GM19397 (cell line): ENCODE data around the gene SUPT3H.

Source experiments
- ATAC-seq: cut with Tn5 transposase; IDR thresholded peaks from one replicate; pipeline ENCODE4 v1.9.1; 2021; ENCODE audit warnings: mild to moderate bottlenecking, moderate library complexity; ENCODE audit not compliant: unreplicated experiment

The SUPT3H gene

DNA sequence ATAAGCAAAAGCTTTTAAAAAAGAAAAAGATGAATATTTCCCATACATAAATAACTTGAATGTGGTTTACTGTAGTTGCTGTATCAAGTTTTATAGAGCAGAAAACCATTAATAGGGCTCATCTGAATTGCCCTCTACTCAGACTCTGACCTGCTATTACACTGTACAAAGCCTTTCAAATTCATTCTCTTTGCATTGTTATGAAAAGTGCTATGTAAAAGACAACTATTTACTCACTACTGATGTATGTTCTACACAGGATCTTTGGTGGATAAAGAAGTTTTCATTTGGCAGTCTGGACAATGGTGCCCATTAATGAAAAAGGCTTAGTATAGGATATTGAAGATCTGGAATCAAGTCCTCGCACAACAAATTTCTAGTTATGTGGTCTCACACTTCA lies 248.7 kb downstream of the SUPT3H start:
- ATAC-seq = no peak

DNA sequence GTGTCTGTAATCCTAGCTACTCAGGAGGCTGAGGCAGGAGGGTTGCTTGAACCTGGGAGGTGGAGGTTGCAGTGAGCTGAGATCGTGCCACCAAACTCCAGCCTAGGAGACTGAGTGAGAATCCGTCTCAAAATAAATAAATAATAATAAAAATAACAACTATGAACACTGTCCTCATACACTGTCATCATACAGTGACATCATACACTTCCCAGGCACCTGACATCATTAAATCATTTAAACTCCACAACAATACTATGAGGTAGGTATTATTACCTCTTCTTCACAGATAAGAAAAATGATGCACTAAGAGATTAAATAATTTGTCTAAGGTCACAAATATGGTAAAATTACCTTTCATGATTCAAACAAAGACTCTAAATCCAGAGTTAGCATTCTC lies 250.5 kb downstream of the SUPT3H start:
- ATAC-seq = no peak

DNA sequence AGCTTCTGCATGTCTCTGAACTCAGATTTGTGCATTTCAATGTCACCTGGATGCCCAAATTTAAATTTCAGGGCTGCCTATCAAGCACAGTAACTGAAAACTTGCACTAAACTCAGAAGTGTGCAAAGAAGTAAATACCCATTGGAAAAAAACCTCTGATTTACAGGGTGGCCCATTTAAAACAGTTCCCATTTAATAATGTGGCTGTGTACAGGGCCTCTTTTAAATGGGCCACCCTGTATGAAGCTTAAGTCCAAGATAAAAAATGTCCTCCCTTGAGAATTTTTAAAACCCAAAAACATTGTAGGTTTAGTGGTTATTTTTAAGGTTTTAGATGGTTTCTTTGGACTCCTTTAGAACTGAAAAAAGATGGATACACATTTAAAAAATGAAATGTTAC lies 251.7 kb downstream of the SUPT3H start:
- no peak for ATAC-seq

DNA sequence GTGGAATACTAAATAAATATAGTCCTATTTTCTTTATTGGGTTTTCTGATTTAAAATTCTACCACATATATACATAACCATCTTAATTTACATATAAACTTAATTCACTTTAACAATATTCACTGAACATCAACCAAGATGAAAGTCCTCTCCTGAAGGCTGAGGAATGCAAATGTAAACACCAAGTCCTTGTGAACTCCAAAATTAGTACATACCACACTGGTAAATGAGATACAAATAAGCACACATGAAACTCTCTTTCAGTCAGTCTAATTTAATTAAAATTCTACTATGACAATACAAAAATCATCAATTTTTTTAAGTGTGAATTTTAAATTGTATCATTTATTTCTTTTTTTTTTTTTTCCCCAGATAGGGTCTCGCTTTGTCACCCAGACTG lies 254.7 kb downstream of the SUPT3H start:
- ATAC-seq = no peak

DNA sequence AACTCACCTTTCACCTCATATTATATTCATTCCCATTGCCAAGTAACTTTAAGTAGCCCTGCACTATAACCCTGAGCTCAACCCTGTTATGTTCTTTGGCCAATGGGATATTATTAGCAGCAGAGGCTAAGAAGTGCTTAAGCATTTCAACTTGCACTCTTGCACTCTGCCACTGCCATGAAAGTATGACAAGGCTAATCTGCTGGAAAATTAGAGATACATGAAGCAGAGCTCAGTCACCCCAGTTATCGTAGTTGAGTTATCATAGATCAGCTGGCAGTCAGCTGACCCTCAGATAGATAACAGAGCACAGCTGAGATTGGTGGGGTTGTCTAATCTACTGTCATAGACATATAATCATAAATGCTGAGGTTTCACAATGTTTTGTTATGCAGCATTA lies 259.0 kb downstream of the SUPT3H start:
- ATAC-seq = no peak

DNA sequence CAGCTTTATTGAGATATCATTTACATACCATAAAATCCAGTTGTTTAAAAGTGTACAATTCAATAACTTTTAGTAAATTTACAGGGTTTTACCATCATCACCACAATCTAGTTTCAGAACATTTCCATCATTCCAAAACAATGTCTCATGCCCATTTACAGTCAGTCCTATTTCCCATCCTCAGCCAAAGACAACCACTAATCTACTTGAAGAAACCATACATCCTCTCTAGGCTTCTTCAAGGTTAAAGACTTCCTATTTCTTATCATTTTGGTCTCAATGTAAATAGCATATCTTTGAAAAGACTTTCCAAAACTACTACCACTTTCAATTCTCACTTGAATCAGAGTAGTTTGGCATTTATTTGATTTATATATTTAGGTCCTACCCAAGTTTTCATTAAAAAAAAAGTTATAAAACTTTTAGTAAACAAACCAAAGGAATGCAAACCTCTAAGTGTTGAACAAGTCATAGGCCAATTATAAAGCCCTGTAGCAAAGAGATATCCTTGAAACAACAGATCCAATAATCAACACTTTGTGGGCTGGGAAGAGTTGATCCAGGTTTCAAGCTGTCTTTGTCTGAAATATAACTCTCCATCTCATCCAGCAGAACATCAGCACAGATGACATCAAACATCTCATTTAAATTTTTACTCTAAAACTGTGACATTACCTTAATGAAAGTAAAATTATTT lies 260.9 kb downstream of the SUPT3H start:
- ATAC-seq = no peak

DNA sequence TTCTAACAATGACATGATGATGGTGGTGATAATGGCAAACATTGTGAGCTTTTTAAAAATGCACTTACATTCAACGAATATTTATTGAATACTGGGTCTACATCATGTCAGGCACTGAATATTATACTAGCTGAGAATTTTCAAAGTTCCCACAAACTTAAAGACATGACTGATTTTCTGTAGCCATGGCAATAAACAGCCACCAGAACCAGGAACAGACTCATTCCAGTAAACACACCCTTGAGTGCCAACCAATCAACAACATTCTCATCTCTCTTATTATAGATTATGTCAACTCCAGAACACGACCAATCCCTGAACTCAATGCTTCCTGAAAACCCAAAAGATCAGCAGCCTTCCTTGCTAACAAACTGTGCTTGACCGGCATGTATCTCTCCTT lies 262.0 kb downstream of the SUPT3H start:
- ATAC-seq = no peak

DNA sequence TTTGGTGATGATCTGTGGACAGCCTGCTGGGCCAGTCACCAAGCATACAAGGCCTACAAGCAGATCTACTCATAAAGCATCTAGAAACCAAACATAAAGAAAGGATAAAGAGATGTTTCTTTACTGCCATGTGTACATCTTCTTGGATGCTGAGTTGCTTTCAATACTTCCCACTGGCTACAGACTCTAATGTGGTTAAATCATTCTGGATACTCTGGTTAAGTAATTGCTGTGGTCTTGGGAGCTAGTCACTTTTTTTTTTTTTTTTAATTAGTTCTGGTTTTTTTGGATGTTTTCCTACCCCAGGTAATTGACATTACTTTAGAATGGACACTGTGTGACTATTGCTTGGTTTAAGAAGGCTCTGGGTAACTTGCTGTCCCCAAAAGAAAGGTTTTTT lies 265.0 kb downstream of the SUPT3H start:
- ATAC-seq = no peak

DNA sequence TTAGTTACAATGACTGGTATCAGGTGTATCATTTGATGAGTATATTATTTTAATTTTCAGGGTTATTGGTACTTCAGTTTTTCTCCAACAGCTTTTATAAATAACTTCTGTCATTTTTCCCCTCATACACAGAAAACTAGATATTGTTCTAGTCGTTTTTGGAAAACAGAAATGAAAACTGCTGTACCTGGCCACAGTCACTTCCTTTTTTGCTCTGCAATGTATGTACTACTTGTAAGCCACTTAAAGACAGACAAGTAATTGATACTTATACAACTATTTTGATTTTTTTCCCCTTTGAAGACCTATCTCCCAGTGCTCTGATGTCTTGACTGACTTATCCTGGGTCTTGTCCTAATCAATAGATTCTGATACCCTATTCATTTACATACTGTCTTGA lies 268.2 kb downstream of the SUPT3H start:
- no peak for ATAC-seq

DNA sequence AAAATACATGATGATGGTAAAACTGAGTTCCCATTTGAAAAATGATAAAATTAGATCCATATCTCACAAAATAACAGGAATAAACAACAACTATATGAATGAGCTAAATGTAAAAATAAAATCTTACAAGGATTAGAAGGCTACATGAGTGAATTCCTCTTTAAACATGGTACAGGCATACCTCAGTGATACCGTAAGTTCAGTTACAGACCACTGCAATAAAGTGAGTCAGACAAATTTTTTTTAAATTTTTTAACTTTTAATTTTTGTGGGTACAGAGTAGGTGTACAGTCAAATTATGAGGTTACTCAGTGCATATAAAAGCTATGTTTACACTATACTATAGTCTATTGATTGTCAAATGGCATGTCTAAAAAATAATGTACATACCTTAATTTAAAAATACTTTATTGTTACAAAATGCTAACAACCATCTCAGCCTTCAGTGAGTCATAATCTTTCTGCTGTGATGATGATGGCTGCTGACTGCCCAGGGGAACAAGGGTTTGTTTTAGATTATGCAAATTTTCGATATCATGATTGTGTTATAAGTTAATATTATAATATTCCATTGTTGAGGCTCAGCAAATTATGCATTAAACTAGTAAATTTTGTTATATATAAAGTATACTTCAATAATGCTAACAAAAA lies 272.4 kb downstream of the SUPT3H start:
- ATAC-seq = no peak

DNA sequence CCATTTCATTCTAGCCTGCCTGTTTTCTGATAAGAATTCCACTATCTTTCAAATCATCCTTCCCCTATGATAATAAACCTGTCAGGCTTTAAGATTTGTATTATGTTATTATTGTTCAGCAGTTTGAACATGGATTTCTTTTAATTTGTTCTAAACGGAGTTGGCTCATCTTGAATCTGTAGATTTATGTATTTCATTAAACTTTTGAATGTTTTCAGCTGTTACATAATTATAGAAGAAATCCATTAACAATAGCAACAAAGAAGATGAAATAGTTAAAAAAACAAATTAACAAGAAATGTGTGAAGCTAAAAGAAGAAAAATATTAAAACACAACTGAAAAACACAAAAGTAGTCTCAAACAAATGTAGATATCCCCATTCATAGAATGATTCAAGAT lies 273.3 kb downstream of the SUPT3H start:
- no peak for ATAC-seq

DNA sequence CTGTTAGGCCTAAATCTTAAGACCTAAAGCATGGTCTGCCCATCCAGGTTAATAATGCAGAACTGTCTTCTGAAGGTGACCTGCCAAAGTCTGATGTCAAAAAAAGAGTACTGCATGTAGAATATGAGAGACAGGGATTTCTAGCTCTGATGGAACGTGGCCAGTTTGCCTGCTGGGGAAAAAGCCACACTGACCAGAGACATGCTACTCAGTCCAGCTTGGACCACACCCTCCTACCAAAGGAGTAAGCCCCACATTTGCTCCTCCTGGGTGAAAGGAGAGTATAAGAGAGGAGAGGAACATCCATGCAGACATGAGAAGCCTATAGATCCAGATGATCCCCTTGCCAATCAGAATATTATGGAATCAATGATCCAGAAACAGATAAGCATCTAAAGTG lies 279.5 kb downstream of the SUPT3H start:
- ATAC-seq = no peak

DNA sequence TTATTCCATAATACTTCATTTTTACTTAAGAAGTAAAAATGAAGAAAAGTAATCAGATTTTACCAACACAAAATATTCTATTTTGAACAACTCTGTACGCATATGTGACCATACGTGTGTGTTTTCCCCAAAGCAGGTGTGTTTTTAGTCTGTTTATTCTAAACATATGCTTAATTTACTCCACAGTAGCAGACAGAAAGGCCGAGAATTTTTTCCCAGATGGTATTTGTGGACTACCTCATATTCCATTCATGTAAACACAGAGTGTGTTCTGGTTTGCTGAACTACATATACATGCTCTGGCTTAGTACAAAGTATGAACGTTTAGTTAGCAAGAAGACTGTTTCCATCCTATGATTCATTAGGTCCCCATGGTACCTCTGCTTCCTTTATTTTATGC lies 282.9 kb downstream of the SUPT3H start:
- ATAC-seq = no peak

DNA sequence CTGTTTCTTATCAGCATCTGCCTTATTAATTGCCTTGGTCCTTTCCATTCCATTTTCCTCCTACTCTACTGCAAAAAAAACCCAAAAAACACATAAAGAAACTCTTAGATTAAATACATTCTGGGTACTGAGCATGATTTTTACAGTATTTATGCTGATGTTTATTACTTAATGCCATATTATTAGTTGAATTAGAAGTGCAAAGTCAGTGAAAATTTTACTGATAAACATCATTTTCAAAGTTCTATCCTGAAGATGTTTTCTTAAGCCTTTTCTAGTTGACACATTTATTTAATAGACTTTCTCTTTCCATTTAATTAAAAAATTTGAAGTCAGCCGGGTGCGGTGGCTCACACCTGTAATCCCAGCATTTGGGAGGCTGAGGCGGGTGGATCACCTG lies 285.6 kb downstream of the SUPT3H start:
- ATAC-seq = no peak

DNA sequence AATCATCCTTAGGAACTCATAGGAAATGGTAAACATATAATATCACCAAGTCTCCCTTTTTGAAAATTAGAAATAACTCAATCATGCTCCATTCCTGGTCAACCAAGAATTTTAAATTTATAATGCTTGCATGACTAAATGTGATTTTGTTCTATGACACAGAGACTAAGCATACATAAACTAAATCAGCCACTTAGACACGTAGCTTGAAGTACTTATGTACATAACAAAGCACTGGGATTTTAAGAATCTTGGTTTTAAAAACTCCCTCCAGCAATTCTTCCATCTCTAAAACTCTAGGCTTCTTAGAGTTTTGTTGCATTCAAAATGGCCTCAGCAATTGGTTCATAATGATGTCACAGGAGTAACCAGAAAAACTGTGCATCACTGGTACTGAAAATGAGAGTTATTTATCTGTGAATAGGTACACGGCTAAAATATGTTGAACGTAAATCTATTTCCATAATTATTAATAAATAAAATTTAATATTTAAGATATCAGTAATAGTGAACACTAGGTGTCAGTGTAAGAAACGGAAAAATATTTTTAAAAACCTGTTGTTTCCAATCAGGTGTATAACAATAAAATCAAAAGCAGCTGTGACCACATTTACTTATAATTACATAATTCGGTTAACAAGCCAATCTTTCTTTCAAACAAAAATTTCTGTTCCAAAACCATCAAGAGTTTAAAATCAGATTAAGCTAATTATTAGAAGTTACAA lies 291.2 kb downstream of the SUPT3H start:
- ATAC-seq = no peak

DNA sequence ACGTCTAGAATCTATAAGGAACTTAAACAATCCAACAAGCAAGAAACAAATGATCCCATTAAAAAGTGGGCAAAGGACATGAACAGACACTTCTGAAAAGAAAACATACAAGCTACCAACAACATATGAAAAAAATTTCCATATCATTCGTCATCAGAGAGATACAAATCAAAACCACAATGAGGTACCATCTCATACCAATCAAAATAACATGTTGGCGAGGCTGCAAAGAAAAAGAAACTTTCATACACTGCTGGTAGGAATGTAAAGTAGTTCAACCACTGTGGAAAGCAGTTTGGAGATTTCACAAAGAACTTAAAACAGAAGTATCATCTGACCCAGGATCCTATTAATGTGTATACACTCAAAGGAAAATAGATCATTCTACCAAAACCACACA lies 293.5 kb downstream of the SUPT3H start:
- no peak for ATAC-seq

DNA sequence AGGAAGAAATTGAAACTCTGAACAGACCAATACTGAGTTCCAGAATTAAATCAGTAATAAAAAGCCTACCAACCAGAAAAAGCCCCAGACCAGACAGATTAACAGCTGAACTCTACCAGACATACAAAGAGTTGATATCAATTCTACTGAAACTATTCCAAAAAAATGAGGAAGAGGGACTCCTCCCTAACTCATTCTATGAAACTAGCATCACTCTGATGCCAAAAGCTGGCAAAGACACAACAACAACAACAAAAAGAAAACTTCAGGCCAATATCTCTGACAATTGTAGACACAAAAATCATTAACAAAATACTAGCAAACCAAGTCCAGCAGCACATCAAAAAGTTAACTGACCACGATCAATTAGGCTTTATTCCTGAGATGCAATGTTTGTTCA lies 295.6 kb downstream of the SUPT3H start:
- no peak for ATAC-seq

DNA sequence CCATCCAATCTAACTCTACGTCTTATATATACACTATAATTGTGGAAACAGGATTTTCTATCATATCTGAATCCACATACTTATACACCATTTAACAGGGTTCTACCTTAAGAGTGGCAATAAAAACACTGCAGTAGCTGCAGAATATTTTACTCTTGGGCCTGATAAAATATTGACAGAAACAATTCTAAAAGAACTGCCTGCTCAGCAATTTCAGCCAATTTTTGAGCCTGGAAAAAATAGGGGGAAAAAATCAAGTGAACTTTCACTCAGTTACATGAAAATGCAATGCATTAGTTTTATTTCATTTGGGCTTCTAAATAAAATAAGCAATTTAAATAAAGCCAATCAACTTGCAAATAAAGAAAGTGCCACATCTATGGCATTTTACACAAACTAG lies 296.1 kb downstream of the SUPT3H start:
- ATAC-seq = no peak

DNA sequence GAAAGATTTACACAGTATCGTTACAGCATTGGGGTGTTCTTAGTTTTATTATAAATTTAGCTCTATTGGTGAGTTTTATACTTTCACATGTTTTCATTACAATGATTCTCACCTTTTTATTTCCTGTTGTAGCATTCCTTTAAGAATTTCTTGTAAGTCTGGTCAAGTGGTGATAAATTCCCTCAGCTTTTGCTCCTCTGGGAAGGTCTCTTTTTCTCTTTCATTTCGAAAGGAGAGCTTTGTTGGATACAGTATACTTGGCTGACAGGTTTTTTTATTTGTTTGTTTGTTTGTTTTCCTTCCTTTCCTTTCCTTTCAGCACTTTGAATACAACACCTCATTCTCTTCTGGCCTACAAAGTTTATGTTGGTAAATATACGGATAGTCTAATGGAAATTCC lies 299.3 kb downstream of the SUPT3H start:
- ATAC-seq = no peak

DNA sequence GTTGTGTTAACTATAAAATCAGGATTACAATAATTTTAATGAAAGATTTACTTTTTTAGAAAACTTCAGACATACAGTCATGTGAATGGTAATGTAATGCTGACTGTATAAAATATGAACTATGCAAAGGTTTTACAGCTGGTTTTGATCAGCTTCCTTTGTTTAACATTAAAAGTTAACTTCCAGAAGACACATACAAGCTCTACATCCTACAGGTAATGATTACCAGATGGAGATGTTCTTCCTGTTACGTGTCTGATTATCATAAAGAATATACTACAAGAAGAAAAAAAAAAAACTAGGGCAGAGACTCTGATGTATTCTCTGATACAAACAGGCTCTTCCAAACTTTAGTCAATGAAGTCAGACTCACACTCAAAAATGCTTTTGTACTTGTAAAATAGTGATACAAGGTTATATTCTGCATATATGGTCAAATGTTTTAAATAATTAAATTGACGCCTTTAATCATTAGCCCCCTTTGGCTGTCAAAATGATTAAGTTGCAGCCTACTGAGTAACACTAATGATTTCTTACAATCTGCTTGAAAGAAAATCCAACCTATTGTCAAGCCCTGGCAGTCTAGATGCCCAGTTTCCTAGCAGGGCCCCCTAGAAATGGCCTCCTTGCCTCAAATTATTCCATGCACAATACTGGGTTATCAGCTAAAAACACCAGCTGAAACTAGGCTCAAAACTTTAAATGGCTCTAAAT lies 301.4 kb downstream of the SUPT3H start:
- no peak for ATAC-seq

DNA sequence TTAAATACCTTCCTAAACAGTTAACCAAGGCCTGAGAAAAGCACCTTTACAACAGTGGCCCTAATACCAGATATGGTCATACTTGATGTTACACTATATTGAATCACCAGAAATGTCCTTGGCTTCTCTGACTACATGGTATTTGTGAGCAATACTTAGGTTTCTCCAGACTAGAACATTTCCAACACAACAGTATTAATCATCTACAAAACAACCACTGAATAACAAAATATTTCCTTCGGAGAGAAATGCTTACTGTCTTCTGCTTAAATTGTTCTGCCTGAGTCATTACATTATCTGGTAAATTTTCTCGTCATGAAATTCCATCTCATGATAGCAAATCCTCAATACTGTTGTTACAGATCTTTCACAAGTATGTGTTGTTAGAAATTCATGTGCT lies 302.5 kb downstream of the SUPT3H start:
- ATAC-seq = no peak

DNA sequence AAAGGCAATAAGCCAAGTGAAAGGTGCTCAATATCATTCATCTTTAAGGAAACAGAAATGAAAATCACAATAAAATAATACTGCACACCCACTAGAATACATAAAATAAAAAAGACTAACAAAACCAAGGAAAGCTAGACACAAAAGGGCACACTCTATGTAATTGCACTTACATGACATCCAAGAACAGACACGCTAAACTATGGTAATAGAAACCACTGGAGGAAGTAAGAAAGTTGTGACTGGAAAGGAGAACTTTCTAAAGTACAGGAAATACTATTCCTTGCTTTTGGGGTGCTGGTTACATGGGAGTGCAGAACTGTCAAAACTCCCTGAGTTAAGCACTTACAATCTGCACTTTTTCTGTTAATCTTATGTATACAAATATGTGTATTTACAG lies 303.3 kb downstream of the SUPT3H start:
- no peak for ATAC-seq
